Measurements from ENCODE around the gene CFAP410.

GRCh38 chr21:44285138-44285992, 53.8 kb downstream of the CFAP410 start, which contains the start of gene AIRE:
- TF ChIP-seq CHD2 (IDR thresholded peaks at IDR 0.05; ENCODE audit: low read length, partially characterized antibody) (no peak), NFIC (IDR thresholded peaks at IDR 0.05; ENCODE audit: borderline replicate concordance) (no peak)
- TF ChIP-seq, protein P1, sequence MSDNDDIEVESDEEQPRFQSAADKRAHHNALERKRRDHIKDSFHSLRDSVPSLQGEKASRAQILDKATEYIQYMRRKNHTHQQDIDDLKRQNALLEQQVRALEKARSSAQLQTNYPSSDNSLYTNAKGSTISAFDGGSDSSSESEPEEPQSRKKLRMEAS (IDR thresholded peaks at IDR 0.05; ENCODE audit: low read depth) = no peak
- TF ChIP-seq, protein P2, sequence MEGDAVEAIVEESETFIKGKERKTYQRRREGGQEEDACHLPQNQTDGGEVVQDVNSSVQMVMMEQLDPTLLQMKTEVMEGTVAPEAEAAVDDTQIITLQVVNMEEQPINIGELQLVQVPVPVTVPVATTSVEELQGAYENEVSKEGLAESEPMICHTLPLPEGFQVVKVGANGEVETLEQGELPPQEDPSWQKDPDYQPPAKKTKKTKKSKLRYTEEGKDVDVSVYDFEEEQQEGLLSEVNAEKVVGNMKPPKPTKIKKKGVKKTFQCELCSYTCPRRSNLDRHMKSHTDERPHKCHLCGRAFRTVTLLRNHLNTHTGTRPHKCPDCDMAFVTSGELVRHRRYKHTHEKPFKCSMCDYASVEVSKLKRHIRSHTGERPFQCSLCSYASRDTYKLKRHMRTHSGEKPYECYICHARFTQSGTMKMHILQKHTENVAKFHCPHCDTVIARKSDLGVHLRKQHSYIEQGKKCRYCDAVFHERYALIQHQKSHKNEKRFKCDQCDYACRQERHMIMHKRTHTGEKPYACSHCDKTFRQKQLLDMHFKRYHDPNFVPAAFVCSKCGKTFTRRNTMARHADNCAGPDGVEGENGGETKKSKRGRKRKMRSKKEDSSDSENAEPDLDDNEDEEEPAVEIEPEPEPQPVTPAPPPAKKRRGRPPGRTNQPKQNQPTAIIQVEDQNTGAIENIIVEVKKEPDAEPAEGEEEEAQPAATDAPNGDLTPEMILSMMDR (IDR thresholded peaks at IDR 0.05) = no peak
